ENCODE data around the gene ATIC.

- TF ChIP-seq POLR2A (IDR thresholded peaks at IDR 0.05) (no peak), POLR2AphosphoS5 (IDR thresholded peaks at IDR 0.05) (no peak), CTCF (IDR thresholded peaks at IDR 0.05) (no peak)
Measured at GRCh38 chr2:215332872-215333595, 21.2 kb downstream of the ATIC start.
